SK-N-SH (cell line): ENCODE results near the gene GSTM5.

Source experiments
- CHD2 ChIP-seq: fragments of 150-350 bp; IDR thresholded peaks from 2 replicates; pipeline ENCODE4 v1.6.1; 2018; ENCODE audit warnings: low read length; ENCODE audit not compliant: partially characterized antibody
- CTCF ChIP-seq: fragments of 200-600 bp; sonication (generic); IDR thresholded peaks from 2 replicates; pipeline ENCODE4 v1.6.1; 2017; ENCODE audit warnings: antibody characterized with exemption, mild to moderate bottlenecking, moderate library complexity
- EZH2phosphoT487 ChIP-seq: fragments of 200-600 bp; sonication (generic); IDR thresholded peaks from 2 replicates; pipeline ENCODE4 v1.6.1; 2017; ENCODE audit warnings: low read depth, mixed run types, mild to moderate bottlenecking, antibody characterized with exemption, moderate library complexity, borderline replicate concordance
- FOXM1 ChIP-seq: IDR thresholded peaks from 2 replicates; pipeline ENCODE4 v1.4.0; 2012; ENCODE audit warnings: low read depth, mild to moderate bottlenecking
- MAX ChIP-seq: IDR thresholded peaks from 2 replicates; pipeline ENCODE4 v1.4.0; 2012; ENCODE audit warnings: low read depth
- MXI1 ChIP-seq: IDR thresholded peaks from 2 replicates; pipeline ENCODE4 v1.6.1; 2012; ENCODE audit warnings: mild to moderate bottlenecking, low read depth, low read length, improper control_type of control experiment
- RAD21 ChIP-seq: IDR thresholded peaks from 2 replicates; pipeline ENCODE4 v1.6.1; 2012; ENCODE audit warnings: mild to moderate bottlenecking, low read length
- REST ChIP-seq: IDR thresholded peaks from 2 replicates; pipeline ENCODE4 v1.6.1; 2012; ENCODE audit warnings: mild to moderate bottlenecking, low read depth, low read length, moderate library complexity
- SIN3A ChIP-seq: IDR thresholded peaks from 2 replicates; pipeline ENCODE4 v1.6.1; 2012; ENCODE audit warnings: low read depth, mild to moderate bottlenecking, low read length, moderate library complexity, borderline replicate concordance
- TAF1 ChIP-seq: IDR thresholded peaks from 2 replicates; pipeline ENCODE4 v1.6.1; 2012; ENCODE audit warnings: low read depth, mild to moderate bottlenecking, low read length, moderate library complexity, borderline replicate concordance
- TCF12 ChIP-seq: IDR thresholded peaks from 2 replicates; pipeline ENCODE4 v1.4.0; 2012
- USF2 ChIP-seq: fragments of 150-350 bp; IDR thresholded peaks from 2 replicates; pipeline ENCODE4 v1.6.1; 2017; ENCODE audit warnings: antibody characterized with exemption, low read length, low read depth, borderline replicate concordance
- ZBTB33 ChIP-seq: IDR thresholded peaks from 2 replicates; pipeline ENCODE4 v1.4.0; 2012; ENCODE audit warnings: low read depth, borderline replicate concordance

- TF ChIP-seq FOXM1 (no peak), REST (no peak), SIN3A (no peak), CTCF (no peak), CHD2 (no peak), TAF1 (no peak), MAX (no peak), EZH2phosphoT487 (no peak), RAD21 (no peak), ZBTB33 (no peak), USF2 (no peak), TCF12 (no peak), MXI1 (no peak)
These were observed 4.1 kb downstream of the GSTM5 start for GRCh38 chr1:109716121-109716520.
